HepG2 (cell line): Measurements from ENCODE around the gene KIR2DL1. TPM values are rescaled to one million over a fixed set of nuclear protein-coding genes. Genes with fewer than 3 reads are reported as not detected.
"Not testable (repeated sequence)": the region's sequence is repeated elsewhere in the genome, so short reads cannot be mapped to it uniquely, and the experiment has no call there.

Experiments
- ATAC-seq: fragments of 200-7000 bp; cut with Tn5 transposase; 3 replicates; pipeline ENCODE4 v1.9.1; 2020; ENCODE audit warnings: mild to moderate bottlenecking, moderate library complexity
- BruUV-seq: library from RNA; stranded (reverse); fragments of 400-500 nt; replicated peaks from 2 replicates; lab custom pipeline; 2021; lab: Mats Ljungman, UMichigan
- CTCF ChIA-PET: fragments of 300-600 bp; formaldehyde crosslinking; extraction: SDS; loops from one replicate; lab custom pipeline; 2021; ENCODE audit warnings: low total read pairs, inconsistent platforms, low intra/inter-chr PET ratio; lab: Yijun Ruan, JAX
- POLR2A ChIA-PET: fragments of 350-600 bp; sonication (Branson Sonifier 250); formaldehyde crosslinking; loops from one replicate; lab custom pipeline; 2020; ENCODE audit warnings: antibody characterized with exemption, inconsistent platforms; lab: Yijun Ruan, JAX
- DNase-seq: peaks from one replicate; pipeline ENCODE4 v3.0.0-alpha.2; 2015; ENCODE audit warnings: low spot score
- FAIRE-seq: peaks from 3 replicates; lab custom pipeline; 2011; peaks lifted over from hg19 to GRCh38; lab: Jason Lieb, UNC
- H2AFZ ChIP-seq: one replicate; pipeline ENCODE4 v1.6.1; 2011; ENCODE audit warnings: low read length, inconsistent platforms
- H3K27ac ChIP-seq: fragments of 300-600 bp; 3 replicates; pipeline ENCODE4 v1.8.0; 2011; ENCODE audit warnings: mixed run types, mild to moderate bottlenecking, mixed read lengths, low read length, inconsistent platforms; ENCODE audit not compliant: insufficient read depth; ENCODE audit errors: extremely low read length
- H3K27me3 ChIP-seq, 2 experiments: fragments of 200-600 bp in 1 of 2; 2 replicates in 1 of 2; 3 replicates in 1 of 2; pipeline versions ENCODE4 v1.6.0 to v1.8.0; 2011; ENCODE audit warnings: low read length in 2 of 2, mild to moderate bottlenecking in 2 of 2, moderate library complexity in 2 of 2, inconsistent platforms in 1 of 2; ENCODE audit not compliant: insufficient read depth in 2 of 2, control insufficient read depth in 1 of 2
- H3K36me3 ChIP-seq, 2 experiments: fragments of 200-600 bp in 1 of 2; replicated peaks in 1 of 2; 2 replicates in 1 of 2; 3 replicates in 1 of 2; pipeline versions ENCODE4 v1.5.1 to v1.8.0; 2011; ENCODE audit warnings: low read length in 2 of 2, inconsistent platforms in 1 of 2; ENCODE audit not compliant: insufficient read depth in 2 of 2, control insufficient read depth in 1 of 2
- H3K4me1 ChIP-seq: 2 replicates; pipeline ENCODE4 v1.5.1; 2012; ENCODE audit warnings: low read length, inconsistent platforms; ENCODE audit not compliant: insufficient read depth
- H3K4me2 ChIP-seq: 2 replicates; pipeline ENCODE4 v1.6.0; 2011; ENCODE audit warnings: low read depth, low read length, inconsistent platforms
- H3K4me3 ChIP-seq, 3 experiments: fragments of 200-600 bp in 1 of 3; sonication (generic), shearing (Covaris generic) in 1 of 3; replicated peaks in 1 of 3; 2 replicates each; pipeline ENCODE4 v1.5.1; 2011 to 2016; ENCODE audit warnings: low read length in 3 of 3, inconsistent platforms in 2 of 3, low read depth in 2 of 3, mild to moderate bottlenecking in 2 of 3, control low read depth in 1 of 3, mixed read lengths in 1 of 3; ENCODE audit not compliant: insufficient read depth in 1 of 3
- H3K79me2 ChIP-seq: one replicate; pipeline ENCODE4 v1.6.1; 2011; ENCODE audit warnings: low read length, inconsistent platforms; ENCODE audit not compliant: insufficient read depth
- H3K9ac ChIP-seq: 2 replicates; pipeline ENCODE4 v1.6.0; 2011; ENCODE audit warnings: mild to moderate bottlenecking, low read depth, low read length, inconsistent platforms; ENCODE audit not compliant: insufficient read depth
- H3K9me3 ChIP-seq: 2 replicates; pipeline ENCODE4 v1.5.1; 2012; ENCODE audit warnings: mild to moderate bottlenecking, low read length
- H4K20me1 ChIP-seq: 2 replicates; pipeline ENCODE4 v1.6.0; 2011; ENCODE audit warnings: inconsistent platforms, mild to moderate bottlenecking, low read length, moderate library complexity; ENCODE audit not compliant: insufficient read depth
- BCL3 ChIP-seq: sonication (generic); formaldehyde crosslinking; IDR thresholded peaks from 2 replicates; pipeline ENCODE4 v1.5.1; 2020; ENCODE audit warnings: mild to moderate bottlenecking, missing genetic modification reagents, moderate library complexity
- BRD4 ChIP-seq: sonication (generic); formaldehyde crosslinking; IDR thresholded peaks from 2 replicates; pipeline ENCODE4 v1.4.0; 2020; ENCODE audit warnings: missing genetic modification reagents
- CCAR2 ChIP-seq: fragments of 200-400 bp; formaldehyde crosslinking; optimal IDR thresholded peaks from 2 replicates; pipeline ENCODE3; 2018; ENCODE audit warnings: low read depth, mild to moderate bottlenecking, low read length, moderate library complexity
- ETV6 ChIP-seq: sonication (generic); formaldehyde crosslinking; conservative IDR thresholded peaks from 2 replicates; pipeline ENCODE4 v1.4.0; 2020; ENCODE audit warnings: missing genetic modification reagents
- IRF1 ChIP-seq: sonication (generic); formaldehyde crosslinking; IDR thresholded peaks from 2 replicates; pipeline ENCODE4 v1.4.0; 2020; ENCODE audit warnings: low read depth, mild to moderate bottlenecking, missing genetic modification reagents
- MAFF ChIP-seq: IDR thresholded peaks from 2 replicates; pipeline ENCODE4 v1.6.1; 2011; ENCODE audit warnings: low read depth, low read length, improper control_type of control experiment
- MAFK ChIP-seq, 2 experiments: IDR thresholded peaks in 1 of 2; conservative IDR thresholded peaks in 1 of 2; 2 replicates each; pipeline ENCODE4 v1.6.1; 2011; ENCODE audit warnings: improper control_type of control experiment in 2 of 2, low read length in 2 of 2
- MED13 ChIP-seq: sonication (generic); formaldehyde crosslinking; IDR thresholded peaks from 2 replicates; pipeline ENCODE4 v1.5.0; 2020; ENCODE audit warnings: missing genetic modification reagents
- MEIS2 ChIP-seq: sonication (generic); formaldehyde crosslinking; IDR thresholded peaks from 2 replicates; pipeline ENCODE4 v1.9.0; 2021; ENCODE audit warnings: mild to moderate bottlenecking, missing genetic modification reagents
- NCOA2 ChIP-seq: sonication (generic); formaldehyde crosslinking; IDR thresholded peaks from 2 replicates; pipeline ENCODE4 v1.8.0; 2022; ENCODE audit warnings: inconsistent platforms
- NR2F2 ChIP-seq: IDR thresholded peaks from 2 replicates; pipeline ENCODE4 v1.6.1; 2012; ENCODE audit warnings: low read depth, inconsistent platforms, borderline replicate concordance
- RARG ChIP-seq: sonication (generic); formaldehyde crosslinking; IDR thresholded peaks from 2 replicates; pipeline ENCODE4 v1.4.0; 2020; ENCODE audit warnings: low read depth, mild to moderate bottlenecking, missing genetic modification reagents
- WIZ ChIP-seq: sonication (generic); formaldehyde crosslinking; IDR thresholded peaks from 2 replicates; pipeline ENCODE4 v1.5.1; 2020; ENCODE audit warnings: mild to moderate bottlenecking, missing genetic modification reagents
- XBP1 ChIP-seq: sonication (generic); formaldehyde crosslinking; IDR thresholded peaks from 2 replicates; pipeline ENCODE4 v1.5.0; 2020; ENCODE audit warnings: missing genetic modification reagents
- YEATS4 ChIP-seq: sonication (generic); formaldehyde crosslinking; IDR thresholded peaks from 2 replicates; pipeline ENCODE4 v1.4.0; 2020; ENCODE audit warnings: missing genetic modification reagents, borderline replicate concordance
- ZNF143 ChIP-seq: sonication (generic); formaldehyde crosslinking; IDR thresholded peaks from 2 replicates; pipeline ENCODE4 v1.4.0; 2020; ENCODE audit warnings: missing genetic modification reagents
- ZNF207 ChIP-seq: fragments of 450-650 bp; IDR thresholded peaks from 2 replicates; pipeline ENCODE4 v1.6.1; 2016; ENCODE audit warnings: antibody characterized with exemption, borderline replicate concordance
- ZNF510 ChIP-seq: sonication (generic); formaldehyde crosslinking; IDR thresholded peaks from 2 replicates; pipeline ENCODE4 v1.4.0; 2020; ENCODE audit warnings: low read depth, mild to moderate bottlenecking, missing genetic modification reagents
- WGBS: methylation state at CpG from one replicate; pipeline ENCODE4 v1.1.6; 2017; ENCODE audit warnings: low lambda C conversion rate; 5-methylcytosine and 5-hydroxymethylcytosine counted together
- in situ Hi-C: cut with HindIII; loops from 2 replicates; pipeline ENCODE4 v1.10.0; 2017; ENCODE audit warnings: low pct_unique_long_range_greater_than_20kb; ENCODE audit not compliant: extremely low pct_ligation_motif_present
- intact Hi-C: fragments of 100-400 bp; cut with micrococcal nuclease; formaldehyde crosslinking; loops from one replicate; pipeline ENCODE4 v1.10.0; 2022; ENCODE audit not compliant: unreplicated experiment
- polyA plus RNA-seq, 8 experiments: library from polyadenylated mRNA; depleted of rRNA in 3 of 8; stranded (reverse) in 7 of 8; unstranded in 1 of 8; fragments of >200 nt; fragmentation: Illumina TruSeq in 4 of 8; extraction: Trizol in 4 of 8; gene quantifications; 2 replicates each; pipeline versions ENCODE4 v1.2.1 to v1.2.3, GENCODE V29; 2011 to 2016; ENCODE audit warnings: low read depth in 4 of 8, missing spikeins in 1 of 8, mixed read lengths in 1 of 8; ENCODE audit not compliant: insufficient read depth in 1 of 8
- total RNA-seq, 5 experiments: library from RNA; depleted of rRNA; stranded (reverse); fragments of >200 nt; fragmentation: Illumina TruSeq; extraction: Trizol; gene quantifications; 2 replicates each; pipeline ENCODE4 v1.2.3, GENCODE V29; 2016; ENCODE audit warnings: low read depth in 1 of 5

The KIR2DL1 gene
- total and polyA plus RNA-seq, 2 of the 13 experiments (the other 11 are each of a cell fraction or from before 2014, with no cell fraction given) = not detected

- TF ChIP-seq XBP1 = no peak
- no peak for TF ChIP-seq IRF1 (CRISPR knock-in tag)
- no peak for TF ChIP-seq ZNF143 (CRISPR knock-in tag)
- no peak for TF ChIP-seq BRD4
- TF ChIP-seq CCAR2 = no peak
- TF ChIP-seq, all 625 proteins: peak for 0
Measured at GRCh38 chr19:54805665-54806515, 36.3 kb downstream of the KIR2DL1 start (continued).

- no peaks in the 10 kb centered on the region for H3K9me3 ChIP-seq
- TF ChIP-seq MAFK (conservative IDR thresholded peaks at IDR 0.05 in 1 of 2, IDR thresholded peaks at IDR 0.05 in 1 of 2; ENCODE audit: low read length in 2 of 2) = peak; percentile 42 to 61; a peak in 3 of 4 replicates
- TF ChIP-seq ZNF207 = no peak
- TF ChIP-seq RARG (CRISPR knock-in tag) = no peak
- TF ChIP-seq NR2F2 = no peak
- TF ChIP-seq MEIS2 (CRISPR knock-in tag) = no peak
- TF ChIP-seq ZNF510 (CRISPR knock-in tag) = no peak
- no peak for TF ChIP-seq WIZ (CRISPR knock-in tag)
- no peak for TF ChIP-seq YEATS4
- no peak for TF ChIP-seq NCOA2 (CRISPR knock-in tag)
- no peak for TF ChIP-seq ETV6 (CRISPR knock-in tag)
- peak; percentile 33; the same call in 1 of the 2 replicates for TF ChIP-seq MAFF
- no peak for TF ChIP-seq BCL3 (CRISPR knock-in tag)
- no peak for TF ChIP-seq MED13 (CRISPR knock-in tag)
- 17% methylated on average over 2 of the region's 2 CpGs for whole genome bisulfite sequencing
Measured at GRCh38 chr19:54806516-54806838, 36.9 kb downstream of the KIR2DL1 start.

GRCh38 chr19:54814571-54814970, 45.0 kb downstream of the KIR2DL1 start:
- H3K4me3 ChIP-seq, H3K27ac ChIP-seq, H2AFZ ChIP-seq, H3K36me3 ChIP-seq, H3K9me3 ChIP-seq, H3K4me1 ChIP-seq, ATAC-seq, H3K9ac ChIP-seq, FAIRE-seq, H4K20me1 ChIP-seq, DNase-seq, BruUV-seq, H3K27me3 ChIP-seq, in situ Hi-C loops, H3K4me2 ChIP-seq, CTCF ChIA-PET, intact Hi-C loops, POLR2A ChIA-PET, H3K79me2 ChIP-seq: not testable (repeated sequence)
- WGBS = 3% methylated on average over 3 of the region's 3 CpGs

More at GRCh38 chr19:54806516-54806838, 36.9 kb downstream of the KIR2DL1 start:
- no peaks in the 10 kb centered on the region for H3K36me3 ChIP-seq
- no peaks in the 10 kb centered on the region for H4K20me1 ChIP-seq
- ChIA-PET POLR2A (no interaction called here), CTCF (no interaction called here)
- no peak overlapping the region for H2AFZ ChIP-seq
- no TSS peak for BruUV-seq
- H3K9ac ChIP-seq = no peak overlapping the region
- intact Hi-C loops (no loop called here), in situ Hi-C loops (no loop called here)
- H3K79me2 ChIP-seq = no peaks in the 10 kb centered on the region
- no peak for DNase-seq
- no peak overlapping the region for H3K4me3 ChIP-seq
- no peak overlapping the region for H3K4me2 ChIP-seq
- H3K27me3 ChIP-seq = peaks cover 0 to 2% of the 10 kb centered on the region in 2 experiments; a peak in 1 of 5 replicates
- no peaks in the 10 kb centered on the region for H3K4me1 ChIP-seq
- H3K27ac ChIP-seq = no peak overlapping the region
- no peak for FAIRE-seq
- ATAC-seq = no peak
